HG03060 (cell line): Measurements from ENCODE around the gene ZFY.

ENCODE experiments used
- ATAC-seq: cut with Tn5 transposase; IDR thresholded peaks from one replicate; pipeline ENCODE4 v1.9.1; 2021; ENCODE audit warnings: low read depth, moderate number of reproducible peaks; ENCODE audit not compliant: unreplicated experiment

Gene ZFY

GRCh38 chrY:2934861-2935715 lies at the start of gene ZFY:
ZFY (plus strand) TSS chrY:2935381; CDS start chrY:2953937, 18,556 bp downstream.
- ATAC-seq: peak; percentile 8

GRCh38 chrY:2885880-2886279 lies 49.3 kb upstream of the ZFY start:
- no peak for ATAC-seq

GRCh38 chrY:2887386-2887785 lies 47.8 kb upstream of the ZFY start:
- ATAC-seq: no peak

- ATAC-seq: peak; percentile 62
Measured at GRCh38 chrY:2887955-2888354, 47.2 kb upstream of the ZFY start.

- no peak for ATAC-seq
Measured at GRCh38 chrY:2893471-2893870, 41.7 kb upstream of the ZFY start.

GRCh38 chrY:2896050-2896449 lies 39.1 kb upstream of the ZFY start:
- no peak for ATAC-seq

- ATAC-seq: no peak
Measured at GRCh38 chrY:2907356-2907755, 27.8 kb upstream of the ZFY start.

- ATAC-seq: no peak
Measured at GRCh38 chrY:2913066-2913815, 21.9 kb upstream of the ZFY start.

GRCh38 chrY:2934078-2934477 lies 1.1 kb upstream of the ZFY start:
- no peak for ATAC-seq

GRCh38 chrY:2935716-2936435 lies 695 bp downstream of the ZFY start:
- peak; percentile 40 for ATAC-seq

- ATAC-seq: no peak
Measured at GRCh38 chrY:2936436-2936750, 1.2 kb downstream of the ZFY start.

- ATAC-seq: no peak
Measured at GRCh38 chrY:2937149-2937548, 2.0 kb downstream of the ZFY start.

- peak; percentile 63 for ATAC-seq
Measured at GRCh38 chrY:2949590-2950252, 14.5 kb downstream of the ZFY start.

GRCh38 chrY:2950655-2951054 lies 15.5 kb downstream of the ZFY start:
- no peak for ATAC-seq

- ATAC-seq: no peak
Measured at GRCh38 chrY:2952912-2953311, 17.7 kb downstream of the ZFY start.

GRCh38 chrY:2954735-2955134 lies 19.6 kb downstream of the ZFY start:
- ATAC-seq: no peak

GRCh38 chrY:2955561-2955960 lies 20.4 kb downstream of the ZFY start:
- ATAC-seq: no peak

GRCh38 chrY:2962061-2962460 lies 26.9 kb downstream of the ZFY start:
- ATAC-seq: no peak

GRCh38 chrY:2964814-2965213 lies 29.6 kb downstream of the ZFY start:
- ATAC-seq: no peak

GRCh38 chrY:2965629-2966028 lies 30.4 kb downstream of the ZFY start:
- ATAC-seq: no peak

GRCh38 chrY:2969561-2969960 lies 34.4 kb downstream of the ZFY start:
- ATAC-seq: no peak
